ENCODE data around the gene TAS2R1. TPM values are rescaled to one million over a fixed set of nuclear protein-coding genes. Genes with fewer than 3 reads are reported as not detected.
"Not testable (repeated sequence)": the region's sequence is repeated elsewhere in the genome, so short reads cannot be mapped to it uniquely, and the experiment has no call there.

Gene TAS2R1
- total RNA-seq, 3 donors from 2014 or later (not counting 1 experiment from before 2014, with no cell fraction given): not detected

GRCh38 chr5:9604416-9604815 is 25.7 kb downstream of the TAS2R1 start:
- Histone ChIP-seq H3K27me3 (ENCODE audit: control insufficient read depth, insufficient read depth, low read length) (no peaks in the 10 kb centered on the region), H3K4me1 (ENCODE audit: control insufficient read depth, insufficient read depth, low read length) (no peaks in the 10 kb centered on the region), H3K9me3 (ENCODE audit: control insufficient read depth, insufficient read depth, low read length) (no peaks in the 10 kb centered on the region), H3K4me3 (ENCODE audit: low read length) (no peak overlapping the region), H3K36me3 (ENCODE audit: control insufficient read depth, insufficient read depth, low read length) (no peaks in the 10 kb centered on the region), H3K27ac (ENCODE audit: low read length) (no peak overlapping the region)
- no peak for ATAC-seq
- 70% methylated on average over 5 of the region's 5 CpGs for WGBS (ENCODE audit: insufficient coverage)
- no peak overlapping the region for H3K27ac Mint-ChIP-seq
- H3K4me1 Mint-ChIP-seq: no peaks in the 10 kb centered on the region
- H3K36me3 Mint-ChIP-seq: no peaks in the 10 kb centered on the region
- intact Hi-C loops (cut with micrococcal nuclease): no loop called here
- TF ChIP-seq CTCF (IDR thresholded peaks at IDR 0.05): no peak
- peaks cover under 1 to 9% of the 10 kb centered on the region in 2 donors for H3K9me3 Mint-ChIP-seq
- DNase-seq: no peak
- no peaks in the 10 kb centered on the region for H3K27me3 Mint-ChIP-seq (ENCODE audit: low read depth in 2 of 2)
- no peak overlapping the region for H3K4me3 Mint-ChIP-seq

- ATAC-seq (no peak), DNase-seq (no peak)
- H3K27ac ChIP-seq (ENCODE audit: low read length): no peak overlapping the region
- Mint-ChIP-seq H3K4me1 (no peaks in the 10 kb centered on the region), H3K9me3 (peaks cover 4 to 11% of the 10 kb centered on the region in 2 donors), H3K27me3 (ENCODE audit: low read depth in 2 of 2) (no peaks in the 10 kb centered on the region), H3K36me3 (no peaks in the 10 kb centered on the region), H3K27ac (no peak overlapping the region), H3K4me3 (no peak overlapping the region)
- no peaks in the 10 kb centered on the region for H3K9me3 ChIP-seq (ENCODE audit: control insufficient read depth, insufficient read depth, low read length)
- H3K36me3 ChIP-seq (ENCODE audit: control insufficient read depth, insufficient read depth, low read length): no peaks in the 10 kb centered on the region
- no peaks in the 10 kb centered on the region for H3K4me1 ChIP-seq (ENCODE audit: control insufficient read depth, insufficient read depth, low read length)
- no peaks in the 10 kb centered on the region for H3K27me3 ChIP-seq (ENCODE audit: control insufficient read depth, insufficient read depth, low read length)
- intact Hi-C loops (cut with micrococcal nuclease): no loop called here
- 86% methylated on average over 7 of the region's 7 CpGs for WGBS (ENCODE audit: insufficient coverage)
- H3K4me3 ChIP-seq (ENCODE audit: low read length): no peak overlapping the region
- no peak for TF ChIP-seq CTCF (IDR thresholded peaks at IDR 0.05)
Measured at GRCh38 chr5:9601055-9601739, 29.0 kb downstream of the TAS2R1 start.

GRCh38 chr5:9599391-9599790 is 30.8 kb downstream of the TAS2R1 start:
- H3K36me3 ChIP-seq (ENCODE audit: control insufficient read depth, insufficient read depth, low read length): no peaks in the 10 kb centered on the region
- no peak for TF ChIP-seq CTCF (IDR thresholded peaks at IDR 0.05)

GRCh38 chr5:9598329-9598728 is 31.8 kb downstream of the TAS2R1 start:
- H3K4me3 ChIP-seq (ENCODE audit: low read length); intact Hi-C loops (cut with micrococcal nuclease); H3K4me3 Mint-ChIP-seq; H3K4me1 Mint-ChIP-seq; H3K27me3 ChIP-seq (ENCODE audit: control insufficient read depth, insufficient read depth, low read length); DNase-seq; H3K9me3 ChIP-seq (ENCODE audit: control insufficient read depth, insufficient read depth, low read length); H3K27ac ChIP-seq (ENCODE audit: low read length); H3K27me3 Mint-ChIP-seq (ENCODE audit: low read depth in 2 of 2); H3K9me3 Mint-ChIP-seq; H3K36me3 Mint-ChIP-seq; H3K36me3 ChIP-seq (ENCODE audit: control insufficient read depth, insufficient read depth, low read length); H3K4me1 ChIP-seq (ENCODE audit: control insufficient read depth, insufficient read depth, low read length); H3K27ac Mint-ChIP-seq; ATAC-seq: not testable (repeated sequence)
- 87% methylated on average over 3 of the region's 6 CpGs for WGBS (ENCODE audit: insufficient coverage)

More at GRCh38 chr5:9599391-9599790, 30.8 kb downstream of the TAS2R1 start:
- Mint-ChIP-seq H3K27ac (no peak overlapping the region), H3K9me3 (peaks cover 4 to 9% of the 10 kb centered on the region in 2 donors), H3K4me3 (no peak overlapping the region), H3K36me3 (no peaks in the 10 kb centered on the region), H3K27me3 (ENCODE audit: low read depth in 2 of 2) (no peaks in the 10 kb centered on the region), H3K4me1 (no peaks in the 10 kb centered on the region)
- DNase-seq (no peak), ATAC-seq (no peak)
- WGBS (ENCODE audit: insufficient coverage): 48% methylated on average over 3 of the region's 3 CpGs
- Histone ChIP-seq H3K27ac (ENCODE audit: low read length) (no peak overlapping the region), H3K4me3 (ENCODE audit: low read length) (no peak overlapping the region), H3K9me3 (ENCODE audit: control insufficient read depth, insufficient read depth, low read length) (no peaks in the 10 kb centered on the region), H3K4me1 (ENCODE audit: control insufficient read depth, insufficient read depth, low read length) (no peaks in the 10 kb centered on the region), H3K27me3 (ENCODE audit: control insufficient read depth, insufficient read depth, low read length) (no peaks in the 10 kb centered on the region)
- intact Hi-C loops (cut with micrococcal nuclease): no loop called here

- H3K4me3 Mint-ChIP-seq; H3K4me1 ChIP-seq (ENCODE audit: control insufficient read depth, insufficient read depth, low read length): not testable (repeated sequence)
Measured at GRCh38 chr5:9597322-9597721, 32.8 kb downstream of the TAS2R1 start.

More at GRCh38 chr5:9597322-9597721, 32.8 kb downstream of the TAS2R1 start:
- H3K27ac Mint-ChIP-seq; H3K4me1 Mint-ChIP-seq; DNase-seq; H3K36me3 Mint-ChIP-seq; ATAC-seq; H3K4me3 ChIP-seq (ENCODE audit: low read length); intact Hi-C loops (cut with micrococcal nuclease); H3K27me3 ChIP-seq (ENCODE audit: control insufficient read depth, insufficient read depth, low read length); H3K9me3 Mint-ChIP-seq; H3K36me3 ChIP-seq (ENCODE audit: control insufficient read depth, insufficient read depth, low read length); H3K9me3 ChIP-seq (ENCODE audit: control insufficient read depth, insufficient read depth, low read length); H3K27ac ChIP-seq (ENCODE audit: low read length); H3K27me3 Mint-ChIP-seq (ENCODE audit: low read depth in 2 of 2): not testable (repeated sequence)
- WGBS (ENCODE audit: insufficient coverage): 75% methylated on average over 6 of the region's 7 CpGs

All from natural killer cell (primary cell).